GM23248 (cell line): ENCODE results near the gene QRICH2.

Source experiments
- EZH2 ChIP-seq: fragments of 200-600 bp; sonication (generic); IDR thresholded peaks from 2 replicates; pipeline ENCODE4 v1.6.1; 2018; ENCODE audit warnings: antibody characterized with exemption, mild to moderate bottlenecking; ENCODE audit not compliant: insufficient read depth, poor library complexity, severe bottlenecking
- EZH2phosphoT487 ChIP-seq: fragments of 200-600 bp; sonication (generic); IDR thresholded peaks from 2 replicates; pipeline ENCODE4 v1.6.1; 2018; ENCODE audit warnings: antibody characterized with exemption, moderate library complexity, mild to moderate bottlenecking, low read depth; ENCODE audit not compliant: insufficient read depth

DNA sequence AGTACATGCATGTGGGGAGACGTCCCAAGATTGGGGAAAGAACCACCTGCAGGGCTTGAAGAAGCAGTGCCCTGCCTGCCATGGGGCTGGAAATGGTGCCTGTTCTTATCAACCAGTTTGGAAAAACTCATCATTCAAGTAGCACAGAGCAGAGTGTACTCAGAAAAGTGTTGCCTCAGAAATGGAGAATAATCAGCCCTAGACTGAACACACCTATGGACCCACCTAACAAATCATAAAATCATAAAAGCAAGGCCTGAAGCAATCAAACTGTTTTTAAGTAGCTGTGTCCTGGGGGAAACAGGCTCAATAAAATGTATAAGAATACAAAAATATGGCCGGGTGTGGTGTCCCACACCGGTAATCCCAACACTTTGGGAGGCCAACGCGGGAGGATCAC lies 11.2 kb downstream of the QRICH2 start:
- TF ChIP-seq EZH2: no peak
- TF ChIP-seq EZH2phosphoT487: no peak
